T-helper 1 cell (primary cell): ENCODE results near the gene C16orf95.
"Not testable (repeated sequence)": the region's sequence is repeated elsewhere in the genome, so short reads cannot be mapped to it uniquely, and the experiment has no call there.

Experiments
- DNase-seq, 5 donors: peaks; one replicate each; pipeline ENCODE4 v3.0.0-alpha.2; 2012 to 2020

C16orf95 gene

GRCh38 chr16:87346517-87347060 is 29.4 kb upstream of the C16orf95 start:
- DNase-seq, result no peak

- DNase-seq, result no peak
Observed at GRCh38 chr16:87345726-87346424, 28.7 kb upstream of the C16orf95 start.

- peak; percentile 24 to 82 (median 41) for DNase-seq
Observed at GRCh38 chr16:87344931-87345631, 27.9 kb upstream of the C16orf95 start.

- no peak for DNase-seq
Observed at GRCh38 chr16:87344165-87344930, 27.2 kb upstream of the C16orf95 start.

- DNase-seq, result no peak
Observed at GRCh38 chr16:87343753-87344050, 26.5 kb upstream of the C16orf95 start.

- no peak for DNase-seq
Observed at GRCh38 chr16:87342978-87343752, 26.0 kb upstream of the C16orf95 start.

- no peak for DNase-seq
Observed at GRCh38 chr16:87342504-87342903, 25.3 kb upstream of the C16orf95 start.

- no peak for DNase-seq
Observed at GRCh38 chr16:87340198-87340597, 23.0 kb upstream of the C16orf95 start.

GRCh38 chr16:87339724-87340105 is 22.5 kb upstream of the C16orf95 start:
- DNase-seq, result not testable (repeated sequence)

- DNase-seq, result no peak
Observed at GRCh38 chr16:87339086-87339723, 22.0 kb upstream of the C16orf95 start.

GRCh38 chr16:87338155-87338765 is 21.1 kb upstream of the C16orf95 start:
- no peak for DNase-seq

GRCh38 chr16:87337262-87337771 is 20.1 kb upstream of the C16orf95 start:
- no peak for DNase-seq

- no peak for DNase-seq
Observed at GRCh38 chr16:87336434-87337240, 19.4 kb upstream of the C16orf95 start.

- DNase-seq, result no peak
Observed at GRCh38 chr16:87335625-87336433, 18.6 kb upstream of the C16orf95 start.

GRCh38 chr16:87334651-87335624 is 17.7 kb upstream of the C16orf95 start:
- no peak for DNase-seq

- DNase-seq, result no peak
Observed at GRCh38 chr16:87333581-87334331, 16.6 kb upstream of the C16orf95 start.

GRCh38 chr16:87333101-87333500 is 15.9 kb upstream of the C16orf95 start:
- DNase-seq, result no peak

GRCh38 chr16:87332150-87332549 is 15.0 kb upstream of the C16orf95 start:
- DNase-seq, result no peak
